Measurements from ENCODE around the gene YWHAB.
"Not testable (repeated sequence)": the region's sequence is repeated elsewhere in the genome, so short reads cannot be mapped to it uniquely, and the experiment has no call there.

YWHAB gene

GRCh38 chr20:44858606-44859360, 26.7 kb upstream of the YWHAB start:
- TF ChIP-seq CTCF (conservative IDR thresholded peaks at IDR 0.05; ENCODE audit: low read length) = no peak
- TF ChIP-seq EZH2phosphoT487 (IDR thresholded peaks at IDR 0.05; ENCODE audit: borderline replicate concordance) = no peak
- Histone ChIP-seq H3K9me3 (ENCODE audit: insufficient read depth, low read depth, low read length) (no peaks in the 10 kb centered on the region), H4K20me1 (ENCODE audit: insufficient read depth, low read length, poor library complexity, severe bottlenecking) (no peaks in the 10 kb centered on the region), H3K4me2 (ENCODE audit: low read depth, low read length, poor library complexity, severe bottlenecking) (no peak overlapping the region), H3K9ac (ENCODE audit: low read depth, low read length, poor library complexity, severe bottlenecking) (no peak overlapping the region), H3F3A (ENCODE audit: low read depth) (no peaks in the 10 kb centered on the region), H3K4me1 (ENCODE audit: insufficient read depth, low read length, poor library complexity, severe bottlenecking) (peaks cover 22% of the 10 kb centered on the region), H3K36me3 (ENCODE audit: insufficient read depth, low read length) (no peaks in the 10 kb centered on the region), H3K4me3 (ENCODE audit: low read length, poor library complexity, severe bottlenecking) (no peak overlapping the region), H3K79me2 (ENCODE audit: insufficient read depth, low read length) (no peaks in the 10 kb centered on the region), H3K9me2 (replicated peaks; ENCODE audit: low read depth, low read length) (no peaks in the 10 kb centered on the region), H2AFZ (ENCODE audit: low read length) (peak overlapping the region; percentile 58), H3K27me3 (ENCODE audit: insufficient read depth, low read length, poor library complexity, severe bottlenecking) (no peaks in the 10 kb centered on the region)

- no peaks in the 10 kb centered on the region for H3K9me2 ChIP-seq (replicated peaks; ENCODE audit: low read depth, low read length)
- no peak overlapping the region for H3K4me3 ChIP-seq (ENCODE audit: low read length, poor library complexity, severe bottlenecking)
- TF ChIP-seq EZH2phosphoT487 (IDR thresholded peaks at IDR 0.05; ENCODE audit: borderline replicate concordance) (no peak), CTCF (conservative IDR thresholded peaks at IDR 0.05; ENCODE audit: low read length) (no peak)
- no peak overlapping the region for H3K9ac ChIP-seq (ENCODE audit: low read depth, low read length, poor library complexity, severe bottlenecking)
- H3K36me3 ChIP-seq (ENCODE audit: insufficient read depth, low read length) = no peaks in the 10 kb centered on the region
- peaks cover 22% of the 10 kb centered on the region for H3K4me1 ChIP-seq (ENCODE audit: insufficient read depth, low read length, poor library complexity, severe bottlenecking)
- H3F3A ChIP-seq (ENCODE audit: low read depth) = no peaks in the 10 kb centered on the region
- H3K9me3 ChIP-seq (ENCODE audit: insufficient read depth, low read depth, low read length) = no peaks in the 10 kb centered on the region
- H2AFZ ChIP-seq (ENCODE audit: low read length) = peak overlapping the region; percentile 62; the same call in 1 of the 2 replicates
- H3K4me2 ChIP-seq (ENCODE audit: low read depth, low read length, poor library complexity, severe bottlenecking) = peak overlapping the region; percentile 11
- H3K27me3 ChIP-seq (ENCODE audit: insufficient read depth, low read length, poor library complexity, severe bottlenecking) = no peaks in the 10 kb centered on the region
- no peaks in the 10 kb centered on the region for H4K20me1 ChIP-seq (ENCODE audit: insufficient read depth, low read length, poor library complexity, severe bottlenecking)
- H3K79me2 ChIP-seq (ENCODE audit: insufficient read depth, low read length) = no peaks in the 10 kb centered on the region
Measured at GRCh38 chr20:44861531-44862006, 23.9 kb upstream of the YWHAB start.

GRCh38 chr20:44862286-44862685, 23.2 kb upstream of the YWHAB start:
- no peaks in the 10 kb centered on the region for H3K36me3 ChIP-seq (ENCODE audit: insufficient read depth, low read length)
- H2AFZ ChIP-seq (ENCODE audit: low read length) = no peak overlapping the region
- no peaks in the 10 kb centered on the region for H3K9me3 ChIP-seq (ENCODE audit: insufficient read depth, low read depth, low read length)
- TF ChIP-seq CTCF (conservative IDR thresholded peaks at IDR 0.05; ENCODE audit: low read length) (no peak), EZH2phosphoT487 (IDR thresholded peaks at IDR 0.05; ENCODE audit: borderline replicate concordance) (no peak)
- no peak overlapping the region for H3K4me3 ChIP-seq (ENCODE audit: low read length, poor library complexity, severe bottlenecking)
- H3K4me2 ChIP-seq (ENCODE audit: low read depth, low read length, poor library complexity, severe bottlenecking) = peak overlapping the region; percentile 11
- H3K9me2 ChIP-seq (replicated peaks; ENCODE audit: low read depth, low read length) = no peaks in the 10 kb centered on the region
- H4K20me1 ChIP-seq (ENCODE audit: insufficient read depth, low read length, poor library complexity, severe bottlenecking) = no peaks in the 10 kb centered on the region
- H3K4me1 ChIP-seq (ENCODE audit: insufficient read depth, low read length, poor library complexity, severe bottlenecking) = peaks cover 18% of the 10 kb centered on the region
- H3K9ac ChIP-seq (ENCODE audit: low read depth, low read length, poor library complexity, severe bottlenecking) = no peak overlapping the region
- H3K79me2 ChIP-seq (ENCODE audit: insufficient read depth, low read length) = no peaks in the 10 kb centered on the region
- H3K27me3 ChIP-seq (ENCODE audit: insufficient read depth, low read length, poor library complexity, severe bottlenecking) = no peaks in the 10 kb centered on the region
- no peaks in the 10 kb centered on the region for H3F3A ChIP-seq (ENCODE audit: low read depth)

- not testable (repeated sequence) for H3K27me3 ChIP-seq (ENCODE audit: insufficient read depth, low read length, poor library complexity, severe bottlenecking); H3K4me2 ChIP-seq (ENCODE audit: low read depth, low read length, poor library complexity, severe bottlenecking); H3K36me3 ChIP-seq (ENCODE audit: insufficient read depth, low read length); H3K9me3 ChIP-seq (ENCODE audit: insufficient read depth, low read depth, low read length); H3F3A ChIP-seq (ENCODE audit: low read depth); H3K9me2 ChIP-seq (replicated peaks; ENCODE audit: low read depth, low read length); H2AFZ ChIP-seq (ENCODE audit: low read length); H3K4me3 ChIP-seq (ENCODE audit: low read length, poor library complexity, severe bottlenecking); H3K79me2 ChIP-seq (ENCODE audit: insufficient read depth, low read length); H4K20me1 ChIP-seq (ENCODE audit: insufficient read depth, low read length, poor library complexity, severe bottlenecking); H3K9ac ChIP-seq (ENCODE audit: low read depth, low read length, poor library complexity, severe bottlenecking)
- peaks cover 17% of the 10 kb centered on the region for H3K4me1 ChIP-seq (ENCODE audit: insufficient read depth, low read length, poor library complexity, severe bottlenecking)
Measured at GRCh38 chr20:44863365-44864084, 22.0 kb upstream of the YWHAB start.

GRCh38 chr20:44864493-44864892, 21.0 kb upstream of the YWHAB start:
- H3F3A ChIP-seq (ENCODE audit: low read depth); H3K9me3 ChIP-seq (ENCODE audit: insufficient read depth, low read depth, low read length); H3K79me2 ChIP-seq (ENCODE audit: insufficient read depth, low read length); H3K36me3 ChIP-seq (ENCODE audit: insufficient read depth, low read length); H3K27me3 ChIP-seq (ENCODE audit: insufficient read depth, low read length, poor library complexity, severe bottlenecking); H2AFZ ChIP-seq (ENCODE audit: low read length); H3K4me3 ChIP-seq (ENCODE audit: low read length, poor library complexity, severe bottlenecking); H4K20me1 ChIP-seq (ENCODE audit: insufficient read depth, low read length, poor library complexity, severe bottlenecking); H3K4me2 ChIP-seq (ENCODE audit: low read depth, low read length, poor library complexity, severe bottlenecking); H3K9me2 ChIP-seq (replicated peaks; ENCODE audit: low read depth, low read length); H3K9ac ChIP-seq (ENCODE audit: low read depth, low read length, poor library complexity, severe bottlenecking): not testable (repeated sequence)
- peaks cover 14% of the 10 kb centered on the region for H3K4me1 ChIP-seq (ENCODE audit: insufficient read depth, low read length, poor library complexity, severe bottlenecking)

All from Loucy (cell line).